TTC549 (cell line): Measurements from ENCODE around the gene METTL15.
"Not testable (repeated sequence)": the region's sequence is repeated elsewhere in the genome, so short reads cannot be mapped to it uniquely, and the experiment has no call there.

ENCODE experiments used
- FAIRE-seq: peaks from 2 replicates; lab custom pipeline; 2012; peaks lifted over from hg19 to GRCh38; lab: Jason Lieb, UNC

METTL15 gene

GRCh38 chr11:28303477-28304191, 195.4 kb downstream of the METTL15 start:
- FAIRE-seq: no peak

GRCh38 chr11:28315440-28315839, 207.3 kb downstream of the METTL15 start:
- no peak for FAIRE-seq

DNA sequence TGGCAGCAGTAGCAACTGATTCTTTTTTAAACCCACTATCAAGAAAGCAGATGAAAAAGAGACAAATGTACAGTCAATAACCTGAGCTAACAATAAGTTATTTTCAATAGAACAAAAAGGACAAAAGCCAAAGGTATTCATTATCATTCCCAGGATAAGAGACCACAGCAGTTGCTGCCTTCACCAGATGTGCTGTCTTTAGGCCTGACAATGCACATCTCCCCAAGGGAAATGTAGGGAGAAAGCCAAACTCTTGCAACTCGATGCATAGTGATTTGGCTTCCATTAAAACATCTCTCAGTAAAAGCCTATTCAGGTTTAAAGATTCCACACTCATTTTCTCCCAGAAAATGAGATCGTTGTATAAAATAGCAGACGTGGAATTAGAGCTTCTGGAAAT, 210.7 kb downstream of the METTL15 start:
- FAIRE-seq: no peak

DNA sequence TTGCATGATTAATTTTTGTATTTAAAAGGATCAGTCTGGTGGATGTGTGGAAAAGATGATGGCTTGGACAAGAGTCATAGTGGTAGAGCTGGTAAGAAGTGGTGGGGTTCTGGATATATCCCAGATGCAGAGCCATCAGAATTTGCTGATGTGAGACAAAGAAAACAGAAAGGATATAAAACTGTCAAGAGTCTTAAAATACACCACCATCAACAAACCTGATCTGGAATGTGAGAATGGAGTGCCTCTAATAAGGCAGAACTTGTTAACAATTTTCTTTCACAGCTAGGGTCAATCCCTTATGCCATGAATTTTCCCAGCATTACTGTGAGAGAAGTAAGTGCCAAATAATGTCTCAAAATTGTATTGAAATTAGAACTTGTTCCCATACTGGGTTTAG, 215.4 kb downstream of the METTL15 start:
- FAIRE-seq: no peak

GRCh38 chr11:28332393-28332792, 224.2 kb downstream of the METTL15 start:
- not testable (repeated sequence) for FAIRE-seq

DNA sequence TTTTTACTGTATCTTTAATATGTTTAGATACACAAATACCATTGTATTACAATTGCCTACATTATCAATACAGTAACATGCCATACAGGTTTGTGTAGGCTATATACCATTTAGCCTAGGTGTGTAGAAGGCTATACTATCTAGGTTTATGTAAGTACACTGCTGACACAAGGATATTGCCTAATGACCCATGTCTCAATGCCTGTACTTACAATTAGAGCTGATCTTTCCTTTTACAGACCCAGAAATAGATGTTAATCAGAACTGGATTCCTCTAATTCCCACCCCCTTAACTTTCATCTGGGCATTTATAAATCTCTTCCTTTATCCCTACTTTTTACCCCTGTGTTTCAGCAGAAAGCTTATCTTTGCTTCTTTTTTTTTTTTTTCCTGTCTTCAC, 229.5 kb downstream of the METTL15 start:
- FAIRE-seq: no peak

GRCh38 chr11:28338371-28338770, 230.2 kb downstream of the METTL15 start:
- FAIRE-seq: no peak

- FAIRE-seq: no peak
Measured at GRCh38 chr11:28339488-28339887, 231.3 kb downstream of the METTL15 start.

GRCh38 chr11:28342716-28343115, 234.5 kb downstream of the METTL15 start:
- no peak for FAIRE-seq

GRCh38 chr11:28343304-28344233, 235.4 kb downstream of the METTL15 start:
- no peak for FAIRE-seq

- no peak for FAIRE-seq
Measured at GRCh38 chr11:28346209-28346608, 238.0 kb downstream of the METTL15 start.

DNA sequence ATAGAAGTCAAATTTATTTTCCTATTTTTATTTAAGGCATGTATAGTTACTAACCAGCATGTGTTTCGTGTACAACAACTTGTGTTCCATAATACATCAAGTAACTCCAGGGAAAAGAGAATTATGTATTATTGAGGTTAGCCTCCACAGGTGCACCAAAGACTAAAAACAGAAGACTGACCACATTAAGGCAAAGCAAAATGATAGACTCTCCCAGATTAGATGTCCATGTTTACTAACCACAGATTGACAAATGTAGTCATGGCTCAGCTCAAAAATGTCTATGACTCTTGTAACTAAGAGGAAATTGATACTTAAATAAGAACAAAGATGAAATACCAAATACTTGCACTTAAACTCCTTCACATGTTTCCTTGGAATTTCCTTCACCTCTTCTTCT, 238.5 kb downstream of the METTL15 start:
- no peak for FAIRE-seq

DNA sequence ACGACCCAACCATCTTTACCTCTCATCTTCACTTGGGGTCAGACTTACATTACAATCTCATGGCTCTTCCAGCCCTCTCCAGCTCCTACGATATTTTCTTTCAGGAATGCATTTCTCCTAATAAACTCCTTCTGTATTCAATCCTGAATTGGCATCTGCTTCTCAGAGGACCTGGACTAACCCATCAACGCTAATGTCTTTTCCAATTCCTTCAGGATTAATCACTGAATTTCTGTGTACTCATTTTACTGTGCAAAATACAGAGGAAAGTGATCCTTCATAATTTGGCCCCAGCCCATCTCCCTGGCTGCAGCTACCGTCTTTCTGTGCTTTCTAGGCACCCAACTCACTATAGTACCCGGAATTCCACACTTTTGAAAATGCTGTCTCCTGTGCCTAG, 239.2 kb downstream of the METTL15 start:
- no peak for FAIRE-seq

GRCh38 chr11:28350216-28350615, 242.0 kb downstream of the METTL15 start:
- no peak for FAIRE-seq

- FAIRE-seq: no peak
Measured at GRCh38 chr11:28353991-28354390, 245.8 kb downstream of the METTL15 start.

DNA sequence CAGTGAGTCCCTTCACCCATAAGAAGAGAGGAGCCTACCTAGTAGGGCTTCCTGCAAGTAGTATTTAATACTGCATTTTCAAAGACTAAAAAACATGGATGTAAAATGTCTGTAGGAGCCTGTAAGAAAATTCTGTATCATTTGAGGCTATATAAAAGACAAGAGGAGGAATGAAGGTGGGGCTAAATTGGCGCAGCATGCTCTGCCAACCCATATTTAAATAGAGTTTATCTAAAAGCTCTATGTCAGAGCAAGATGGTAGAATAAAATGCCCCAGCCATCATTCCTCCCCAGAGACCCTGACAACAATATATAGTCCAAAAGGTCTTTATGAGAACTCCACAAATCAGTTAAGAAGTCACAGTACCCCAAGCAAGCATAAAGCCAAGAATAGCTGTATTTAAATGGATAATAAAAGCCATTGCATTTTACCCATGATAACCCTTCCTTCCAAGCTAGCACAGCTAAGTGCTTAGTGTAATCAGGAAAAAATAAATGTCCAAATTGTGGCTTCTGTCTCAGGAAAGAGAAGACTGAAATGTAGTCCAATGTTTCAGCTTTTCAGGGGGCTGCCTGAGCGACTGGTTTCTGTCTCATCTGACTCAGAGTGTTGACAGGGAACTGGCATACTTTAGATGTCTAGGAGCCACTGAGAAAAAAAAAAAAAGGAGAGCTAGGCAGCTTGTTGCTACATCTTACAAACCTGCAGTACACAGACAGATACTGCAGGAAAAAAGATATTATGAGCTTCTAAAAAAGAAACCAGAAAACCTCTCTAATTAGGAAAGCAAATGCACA, 258.6 kb downstream of the METTL15 start:
- no peak for FAIRE-seq

DNA sequence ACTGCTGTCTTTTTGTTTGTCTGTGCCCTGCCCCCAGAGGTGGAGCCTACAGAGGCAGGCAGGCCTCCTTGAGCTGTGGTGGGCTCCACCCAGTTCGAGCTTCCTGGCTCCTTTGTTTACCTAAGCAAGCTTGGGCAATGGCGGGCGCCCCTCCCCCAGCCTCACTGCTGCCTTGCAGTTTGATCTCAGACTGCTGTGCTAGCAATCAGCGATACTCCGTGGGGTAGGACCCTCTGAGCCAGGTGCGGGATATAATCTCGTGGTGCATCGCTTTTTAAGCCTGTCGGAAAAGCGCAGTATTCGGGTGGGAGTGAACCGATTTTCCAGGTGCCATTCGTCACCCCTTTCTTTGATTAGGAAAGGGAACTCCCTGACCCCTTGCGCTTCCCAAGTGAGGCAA, 269.9 kb downstream of the METTL15 start:
- FAIRE-seq: not testable (repeated sequence)
